ENCODE data around the gene PRCP. TPM values are rescaled to one million over a fixed set of nuclear protein-coding genes. Genes with fewer than 3 reads are reported as not detected.

PRCP gene
- total RNA-seq, 3 donors from 2014 or later, result 54.4 to 87.7 (median 61.8) TPM

- Histone ChIP-seq H3K4me1 (no peaks in the 10 kb centered on the region), H3K4me3 (no peak overlapping the region), H3K9me3 (no peaks in the 10 kb centered on the region), H3K36me3 (no peaks in the 10 kb centered on the region), H3K27me3 (no peaks in the 10 kb centered on the region), H3K27ac (no peak overlapping the region)
- intact Hi-C loops (cut with DNase I; ENCODE audit: low total_unique reads), result no loop called here
- TF ChIP-seq CTCF (IDR thresholded peaks at IDR 0.05) (no peak), POLR2A (IDR thresholded peaks at IDR 0.05) (no peak), POLR2AphosphoS5 (IDR thresholded peaks at IDR 0.05) (no peak)
- no peak for DNase-seq (ENCODE audit: low spot score in 2 of 2)
Observed at GRCh38 chr11:82883853-82884252, 16.4 kb downstream of the PRCP start.

GRCh38 chr11:82874646-82875523 lies 25.3 kb downstream of the PRCP start:
- Histone ChIP-seq H3K4me1 (no peaks in the 10 kb centered on the region), H3K4me3 (no peak overlapping the region), H3K27ac (no peak overlapping the region), H3K9me3 (no peaks in the 10 kb centered on the region), H3K36me3 (no peaks in the 10 kb centered on the region), H3K27me3 (no peaks in the 10 kb centered on the region)
- intact Hi-C loops (cut with DNase I; ENCODE audit: low total_unique reads), result no loop called here
- no peak for DNase-seq (ENCODE audit: low spot score in 2 of 2)
- TF ChIP-seq POLR2A (IDR thresholded peaks at IDR 0.05) (no peak), CTCF (IDR thresholded peaks at IDR 0.05) (no peak), POLR2AphosphoS5 (IDR thresholded peaks at IDR 0.05) (no peak)

GRCh38 chr11:82873919-82874333 lies 26.3 kb downstream of the PRCP start:
- intact Hi-C loops (cut with DNase I; ENCODE audit: low total_unique reads), result no loop called here
- no peaks in the 10 kb centered on the region for H3K36me3 ChIP-seq
- H3K27ac ChIP-seq, result no peak overlapping the region
- H3K27me3 ChIP-seq, result no peaks in the 10 kb centered on the region
- no peaks in the 10 kb centered on the region for H3K9me3 ChIP-seq
- DNase-seq (ENCODE audit: low spot score in 2 of 2), result no peak
- no peak overlapping the region for H3K4me3 ChIP-seq
- TF ChIP-seq POLR2AphosphoS5 (IDR thresholded peaks at IDR 0.05), result no peak
- no peak for TF ChIP-seq POLR2A (IDR thresholded peaks at IDR 0.05)
- TF ChIP-seq CTCF (IDR thresholded peaks at IDR 0.05), result no peak
- no peaks in the 10 kb centered on the region for H3K4me1 ChIP-seq

GRCh38 chr11:82872377-82873150 lies 27.7 kb downstream of the PRCP start:
- no peak overlapping the region for H3K4me3 ChIP-seq
- no peaks in the 10 kb centered on the region for H3K27me3 ChIP-seq
- no peaks in the 10 kb centered on the region for H3K36me3 ChIP-seq
- TF ChIP-seq POLR2A (IDR thresholded peaks at IDR 0.05) (no peak), POLR2AphosphoS5 (IDR thresholded peaks at IDR 0.05) (no peak), CTCF (IDR thresholded peaks at IDR 0.05) (no peak)
- no peak for DNase-seq (ENCODE audit: low spot score in 2 of 2)
- H3K9me3 ChIP-seq, result no peaks in the 10 kb centered on the region
- no peaks in the 10 kb centered on the region for H3K4me1 ChIP-seq
- H3K27ac ChIP-seq, result no peak overlapping the region
- intact Hi-C loops (cut with DNase I; ENCODE audit: low total_unique reads), result no loop called here

GRCh38 chr11:82871646-82872045 lies 28.6 kb downstream of the PRCP start:
- DNase-seq (ENCODE audit: low spot score in 2 of 2), result no peak
- no peaks in the 10 kb centered on the region for H3K4me1 ChIP-seq
- no peaks in the 10 kb centered on the region for H3K27me3 ChIP-seq
- no peaks in the 10 kb centered on the region for H3K9me3 ChIP-seq
- no peaks in the 10 kb centered on the region for H3K36me3 ChIP-seq
- no peak overlapping the region for H3K27ac ChIP-seq
- intact Hi-C loops (cut with DNase I; ENCODE audit: low total_unique reads), result no loop called here
- no peak overlapping the region for H3K4me3 ChIP-seq
- no peak for TF ChIP-seq CTCF (IDR thresholded peaks at IDR 0.05)
- TF ChIP-seq POLR2A (IDR thresholded peaks at IDR 0.05), result no peak
- no peak for TF ChIP-seq POLR2AphosphoS5 (IDR thresholded peaks at IDR 0.05)

All from breast epithelium (tissue), 4 donors.